Measurements from ENCODE around the gene RGS3.
"Not testable (repeated sequence)": the region's sequence is repeated elsewhere in the genome, so short reads cannot be mapped to it uniquely, and the experiment has no call there.

RGS3 gene

DNA sequence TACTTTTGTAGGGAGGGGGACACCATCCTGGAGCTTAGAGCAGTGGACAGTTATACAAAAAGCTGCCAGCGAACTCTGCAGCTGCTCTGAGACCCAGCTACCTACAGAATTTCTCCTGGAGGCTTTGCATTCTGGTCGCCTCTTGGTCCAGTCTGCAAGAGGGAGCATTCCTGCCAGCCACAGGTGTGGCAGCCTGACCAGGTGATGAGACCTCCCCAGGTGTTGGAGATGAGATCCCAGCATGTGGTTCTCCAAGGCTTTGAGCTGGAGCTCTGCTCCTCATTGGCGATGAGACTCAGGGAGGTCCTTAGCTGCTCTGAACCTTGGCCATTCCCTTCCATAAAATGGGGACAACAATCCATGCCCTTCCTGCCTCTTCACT is 69.3 kb downstream of the RGS3 start:
- DNase-seq = no peak

GRCh38 chr9:113533335-113534225 is 70.1 kb downstream of the RGS3 start:
- DNase-seq = no peak

GRCh38 chr9:113535756-113536155 is 72.2 kb downstream of the RGS3 start:
- DNase-seq = no peak

- no peak for DNase-seq
Observed at GRCh38 chr9:113536166-113536482, 72.6 kb downstream of the RGS3 start.

GRCh38 chr9:113536483-113537228 is 73.1 kb downstream of the RGS3 start:
- no peak for DNase-seq

DNA sequence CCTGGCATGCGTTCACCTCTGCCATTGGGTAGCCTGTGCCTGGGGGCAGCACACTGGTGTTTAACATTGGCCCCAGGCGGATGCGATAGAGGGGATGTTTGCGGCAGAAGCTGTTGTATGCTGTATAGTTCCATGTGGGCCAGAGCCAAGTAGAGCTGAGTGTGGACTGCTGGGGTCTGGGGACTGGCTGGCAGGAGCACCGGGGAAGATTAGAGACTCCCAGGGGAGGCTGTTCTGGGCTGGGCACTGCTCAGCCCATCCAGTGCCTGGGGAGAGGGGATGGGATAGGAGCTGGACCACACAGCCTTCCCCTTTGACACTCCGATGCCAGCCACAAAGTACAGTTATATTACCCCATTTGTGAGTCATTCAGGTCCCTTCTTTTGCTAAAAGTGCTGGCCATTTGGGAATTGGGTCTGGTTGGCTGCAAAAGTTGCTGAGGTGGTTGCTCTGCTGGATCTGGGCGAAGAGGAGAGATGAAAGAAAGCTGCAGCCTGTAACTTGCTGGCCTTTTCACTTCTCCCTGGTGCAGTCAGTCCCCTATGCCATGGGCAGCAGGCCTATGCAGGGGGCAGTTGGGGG is 73.8 kb downstream of the RGS3 start:
- no peak for DNase-seq

- DNase-seq = no peak
Observed at GRCh38 chr9:113538131-113538530, 74.6 kb downstream of the RGS3 start.

GRCh38 chr9:113538701-113539430 is 75.3 kb downstream of the RGS3 start:
- no peak for DNase-seq

DNA sequence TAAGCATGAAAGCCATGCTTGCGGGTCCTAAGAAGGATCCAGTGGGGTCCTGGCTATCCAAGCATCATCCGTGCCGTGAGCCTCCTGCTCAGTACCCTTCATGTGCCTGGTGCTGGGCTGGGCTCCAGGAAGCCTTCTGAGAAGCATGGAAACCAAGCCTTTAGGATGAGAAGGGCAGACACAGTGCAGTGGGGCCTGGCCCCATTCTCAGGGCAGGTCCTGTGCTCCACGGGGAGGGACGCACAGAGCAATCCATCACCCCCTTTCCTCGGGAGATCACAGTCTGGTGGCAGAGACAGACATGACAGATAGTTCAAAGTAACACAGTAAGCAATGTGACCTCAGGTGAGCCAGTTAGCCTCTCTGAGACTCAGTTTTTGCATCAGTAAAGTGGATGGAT is 76.9 kb downstream of the RGS3 start:
- no peak for DNase-seq

GRCh38 chr9:113541019-113541900 is 77.7 kb downstream of the RGS3 start:
- DNase-seq = no peak

DNA sequence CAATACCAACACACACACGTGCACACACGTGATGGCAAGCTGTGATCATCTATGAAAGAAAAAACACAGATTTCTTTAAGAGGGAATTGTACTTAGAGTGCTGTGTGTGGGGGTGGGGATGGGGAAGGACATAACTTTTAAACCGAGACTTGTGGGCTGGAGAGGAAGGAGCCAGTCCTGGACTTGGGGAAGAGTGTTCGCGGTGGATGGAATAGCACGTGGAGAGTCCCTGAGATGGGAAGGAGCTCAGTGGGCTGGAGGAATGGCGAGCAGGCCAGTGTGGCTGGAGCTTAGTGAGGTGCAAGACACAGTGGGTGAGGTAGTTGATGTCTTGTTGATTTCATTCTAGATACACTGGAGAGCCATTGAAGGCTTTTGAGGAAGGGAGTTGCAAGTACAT is 78.5 kb downstream of the RGS3 start:
- no peak for DNase-seq

- no peak for DNase-seq
Observed at GRCh38 chr9:113542741-113543140, 79.2 kb downstream of the RGS3 start.

DNA sequence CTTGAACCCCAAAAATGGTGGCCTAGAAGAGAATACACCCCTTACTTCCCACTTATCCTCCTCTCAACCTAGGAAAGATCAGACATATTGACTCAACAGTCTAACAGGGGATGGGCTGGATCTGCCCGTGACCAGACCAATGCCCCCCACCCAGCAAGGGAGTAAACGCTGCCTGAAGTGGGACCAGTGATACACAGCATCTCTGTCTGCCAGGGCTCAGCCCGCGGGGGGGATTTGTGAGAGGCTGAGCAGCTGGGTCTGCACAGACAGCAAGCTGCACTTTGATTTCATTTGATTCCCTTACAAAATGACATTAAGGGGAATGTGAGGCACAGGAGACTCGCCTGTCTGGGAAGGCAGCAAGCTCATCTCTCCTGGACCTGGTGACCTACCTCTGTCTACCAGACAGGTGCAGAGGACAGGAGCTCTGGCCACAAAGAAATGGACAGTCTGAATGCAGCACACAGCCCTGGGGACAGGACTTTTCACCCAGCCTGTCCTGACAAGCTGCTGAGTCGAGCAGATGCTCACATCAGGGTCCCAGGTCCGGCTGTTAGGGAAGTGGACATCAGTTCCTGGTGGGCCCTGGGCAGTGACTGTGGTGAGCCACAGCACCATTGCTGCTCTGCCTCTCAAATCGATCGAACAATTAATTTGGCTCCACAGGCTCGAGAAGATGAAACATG is 79.9 kb downstream of the RGS3 start:
- DNase-seq = no peak

DNA sequence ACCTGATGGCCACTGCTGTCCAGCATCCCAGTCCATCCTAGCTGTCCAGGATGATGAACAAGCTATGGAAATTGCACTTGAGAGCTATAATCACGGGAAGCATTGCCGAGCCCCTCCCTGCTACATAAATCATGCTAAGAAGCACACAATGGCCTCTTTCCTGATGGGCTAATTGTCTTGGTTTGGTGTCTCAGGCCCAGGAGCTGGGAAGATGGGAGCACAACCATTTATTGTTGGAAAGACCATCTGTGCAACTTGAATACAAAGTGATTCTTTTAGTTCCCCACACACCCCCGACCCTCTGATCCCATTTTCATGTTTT is 80.4 kb downstream of the RGS3 start:
- no peak for DNase-seq

DNA sequence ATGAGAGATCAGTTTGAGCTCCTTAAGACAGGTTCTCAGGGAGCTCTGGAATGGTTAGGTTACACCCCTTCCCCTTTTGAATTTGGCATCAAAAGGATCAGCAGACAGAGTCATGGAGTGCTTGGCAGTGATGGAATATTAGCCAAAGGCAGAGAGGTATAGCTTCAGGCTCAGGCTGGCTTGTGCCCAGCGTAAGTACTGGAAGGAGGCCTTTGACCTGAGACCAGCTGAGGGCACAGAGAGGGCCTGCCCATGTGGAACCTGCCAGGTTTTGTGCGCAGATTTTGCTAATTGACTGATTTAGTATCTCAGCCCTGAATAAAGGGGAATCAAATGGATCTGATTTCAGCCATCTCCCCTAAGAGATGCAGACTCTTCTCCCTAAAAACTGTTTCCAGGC is 81.5 kb downstream of the RGS3 start:
- DNase-seq = no peak

GRCh38 chr9:113546566-113546965 is 83.0 kb downstream of the RGS3 start:
- no peak for DNase-seq

- DNase-seq = no peak
Observed at GRCh38 chr9:113547501-113547900, 84.0 kb downstream of the RGS3 start.

DNA sequence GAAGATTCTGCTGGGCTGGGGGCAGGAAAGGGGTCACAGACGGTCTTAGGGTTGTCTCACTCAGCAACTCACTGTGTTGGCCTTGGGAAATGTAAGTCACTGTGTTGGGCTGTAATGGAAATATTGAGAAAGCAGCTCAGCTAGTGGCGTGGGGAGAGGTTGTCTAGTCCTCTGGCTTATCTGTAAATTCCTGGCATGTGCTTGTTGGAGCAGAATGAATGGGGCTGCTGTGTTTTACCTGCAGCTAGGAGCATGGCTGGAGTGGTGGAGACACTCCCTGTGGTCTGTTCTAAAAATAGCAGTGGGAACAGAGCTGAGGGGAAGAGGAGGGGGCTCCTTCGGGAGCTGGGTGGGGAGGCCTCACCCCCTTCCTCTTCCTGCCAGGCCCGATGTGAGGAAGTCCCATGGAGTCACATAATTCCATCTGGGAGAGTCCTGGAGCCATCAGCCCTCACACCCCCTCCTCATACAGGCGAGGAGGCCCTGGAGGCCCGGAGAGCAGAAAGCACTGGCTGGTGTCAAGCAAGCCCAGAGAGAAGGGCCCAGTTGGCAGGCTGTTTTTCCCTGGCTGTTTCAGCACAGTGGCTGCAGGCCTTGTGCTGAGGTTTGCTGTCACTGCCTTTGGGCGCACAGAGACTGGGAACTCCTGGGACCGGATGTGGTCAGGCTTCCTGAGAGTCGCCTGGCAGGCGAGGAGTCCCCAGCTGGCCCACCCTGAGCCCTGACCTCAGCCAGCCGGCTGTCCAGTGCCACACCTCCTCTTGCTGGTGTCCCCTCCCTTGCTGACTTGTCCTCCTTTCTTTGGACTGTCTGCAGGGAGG is 84.9 kb downstream of the RGS3 start:
- no peak for DNase-seq

GRCh38 chr9:113549892-113550291 is 86.4 kb downstream of the RGS3 start:
- not testable (repeated sequence) for DNase-seq

GRCh38 chr9:113556877-113557593 is 93.5 kb downstream of the RGS3 start:
- DNase-seq = no peak
